Karpas-422 (cell line): ENCODE measurements around the gene GRIFIN. TPM values are rescaled to one million over a fixed set of nuclear protein-coding genes. Genes with fewer than 3 reads are reported as not detected.

Experiments
- DNase-seq: peaks from one replicate; pipeline ENCODE4 v3.0.0-alpha.2; 2015
- H2AFZ ChIP-seq: fragments of 200-600 bp; sonication (generic); 2 replicates; pipeline ENCODE4 v1.6.1; 2014; ENCODE audit warnings: antibody characterized with exemption, low read length, mixed read lengths
- H3K27ac ChIP-seq: fragments of 200-600 bp; sonication (generic); 2 replicates; pipeline ENCODE4 v1.5.1; 2014; ENCODE audit warnings: mild to moderate bottlenecking, low read length, moderate library complexity
- H3K27me3 ChIP-seq: fragments of 200-600 bp; sonication (generic); 2 replicates; pipeline ENCODE4 v1.6.1; 2014; ENCODE audit warnings: low read length, mixed read lengths
- H3K36me3 ChIP-seq: fragments of 200-600 bp; sonication (generic); 2 replicates; pipeline ENCODE4 v1.6.1; 2014; ENCODE audit warnings: low read length, mixed read lengths; ENCODE audit not compliant: insufficient read depth
- H3K4me1 ChIP-seq: fragments of 200-600 bp; sonication (generic); 2 replicates; pipeline ENCODE4 v1.6.1; 2014; ENCODE audit warnings: mild to moderate bottlenecking, low read length, mixed read lengths
- H3K4me2 ChIP-seq: fragments of 200-600 bp; sonication (generic); 2 replicates; pipeline ENCODE4 v1.6.1; 2014; ENCODE audit warnings: low read length, low read depth, mild to moderate bottlenecking; ENCODE audit not compliant: poor library complexity, severe bottlenecking
- H3K4me3 ChIP-seq: fragments of 200-600 bp; sonication (generic); 2 replicates; pipeline ENCODE4 v1.5.1; 2014; ENCODE audit warnings: mild to moderate bottlenecking, antibody characterized with exemption, low read length, mixed read lengths
- H3K79me2 ChIP-seq: fragments of 200-600 bp; sonication (generic); 2 replicates; pipeline ENCODE4 v1.6.1; 2014; ENCODE audit warnings: mild to moderate bottlenecking, low read length, mixed read lengths
- H3K9ac ChIP-seq: fragments of 200-600 bp; sonication (generic); 2 replicates; pipeline ENCODE4 v1.6.0; 2014; ENCODE audit warnings: low read length
- H3K9me2 ChIP-seq: fragments of 200-600 bp; sonication (generic), shearing (Covaris generic); replicated peaks from 2 replicates; pipeline ENCODE4 v1.6.0; 2014; ENCODE audit warnings: mild to moderate bottlenecking, low read length, moderate library complexity; ENCODE audit not compliant: insufficient read depth
- H3K9me3 ChIP-seq: fragments of 300-700, 200-600 bp; sonication (generic); 2 replicates; pipeline ENCODE4 v1.6.1; 2014; ENCODE audit warnings: low read length, mixed read lengths
- H4K20me1 ChIP-seq: fragments of 200-600 bp; sonication (generic); 2 replicates; pipeline ENCODE4 v1.6.1; 2014; ENCODE audit warnings: mild to moderate bottlenecking, antibody characterized with exemption, low read length, low read depth; ENCODE audit not compliant: insufficient read depth
- total RNA-seq: library from RNA; depleted of rRNA; stranded (reverse); fragments of >200 nt; shearing (Covaris generic); gene quantifications from 2 replicates; pipeline ENCODE4 v1.2.3, GENCODE V29; 2014; ENCODE audit warnings: low replicate concordance

The GRIFIN gene
- total RNA-seq, 1 experiment from 2014 or later = not detected

DNA sequence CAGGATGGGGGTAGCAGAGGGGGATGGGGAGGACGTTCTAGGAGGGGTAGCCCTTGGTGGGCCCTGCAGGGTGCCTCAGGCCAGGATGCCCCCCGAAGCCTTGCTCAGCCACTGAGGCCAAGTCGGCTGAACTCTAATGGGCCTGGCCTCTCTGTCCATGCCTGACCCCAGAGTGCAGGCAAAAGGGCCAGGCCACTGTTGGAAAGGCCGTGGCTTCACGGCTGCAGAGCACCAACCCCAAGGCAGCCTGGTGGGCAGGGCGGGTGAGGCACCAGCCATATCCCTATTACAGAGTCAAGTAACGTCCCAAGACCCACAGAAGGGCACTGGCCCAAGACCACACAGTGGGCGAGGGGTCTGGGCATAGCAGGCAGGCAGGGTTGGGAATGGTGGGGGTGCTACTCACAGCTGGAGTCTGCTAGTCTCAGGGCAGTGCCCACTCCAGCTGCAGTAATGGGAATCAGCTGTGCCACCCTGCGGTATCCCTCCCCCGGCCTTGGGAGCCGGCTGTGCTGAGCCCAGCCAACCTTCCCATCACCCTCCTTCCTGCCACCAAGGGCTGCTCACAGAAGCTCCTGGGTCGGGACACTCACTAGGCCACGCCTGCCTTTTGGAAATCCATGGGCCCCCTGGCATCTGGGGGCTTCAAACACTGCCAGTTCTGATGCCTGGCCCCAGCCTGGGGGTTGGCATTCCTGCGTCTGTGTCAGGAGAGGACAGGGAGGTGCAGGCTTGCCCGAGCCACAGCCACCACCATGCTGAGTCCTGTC, 39.4 kb upstream of the GRIFIN start:
- Histone ChIP-seq H3K36me3 (no peaks in the 10 kb centered on the region), H3K27ac (no peak overlapping the region), H2AFZ (no peak overlapping the region), H3K4me2 (no peak overlapping the region), H3K4me1 (peaks cover 29% of the 10 kb centered on the region), H3K9me3 (no peaks in the 10 kb centered on the region), H4K20me1 (no peaks in the 10 kb centered on the region), H3K9me2 (no peaks in the 10 kb centered on the region), H3K9ac (no peak overlapping the region), H3K79me2 (no peaks in the 10 kb centered on the region), H3K4me3 (no peak overlapping the region), H3K27me3 (no peaks in the 10 kb centered on the region)
- no peak for DNase-seq

GRCh38 chr7:2514473-2515423, 38.5 kb upstream of the GRIFIN start:
- no peak overlapping the region for H3K27ac ChIP-seq
- H3K9ac ChIP-seq = no peak overlapping the region
- peaks cover 23% of the 10 kb centered on the region for H3K4me1 ChIP-seq
- H3K9me2 ChIP-seq = no peaks in the 10 kb centered on the region
- H3K9me3 ChIP-seq = no peaks in the 10 kb centered on the region
- H3K4me3 ChIP-seq = no peak overlapping the region
- DNase-seq = no peak
- H3K79me2 ChIP-seq = no peaks in the 10 kb centered on the region
- no peak overlapping the region for H2AFZ ChIP-seq
- H3K4me2 ChIP-seq = no peak overlapping the region
- H3K36me3 ChIP-seq = no peaks in the 10 kb centered on the region
- no peaks in the 10 kb centered on the region for H3K27me3 ChIP-seq
- no peaks in the 10 kb centered on the region for H4K20me1 ChIP-seq

DNA sequence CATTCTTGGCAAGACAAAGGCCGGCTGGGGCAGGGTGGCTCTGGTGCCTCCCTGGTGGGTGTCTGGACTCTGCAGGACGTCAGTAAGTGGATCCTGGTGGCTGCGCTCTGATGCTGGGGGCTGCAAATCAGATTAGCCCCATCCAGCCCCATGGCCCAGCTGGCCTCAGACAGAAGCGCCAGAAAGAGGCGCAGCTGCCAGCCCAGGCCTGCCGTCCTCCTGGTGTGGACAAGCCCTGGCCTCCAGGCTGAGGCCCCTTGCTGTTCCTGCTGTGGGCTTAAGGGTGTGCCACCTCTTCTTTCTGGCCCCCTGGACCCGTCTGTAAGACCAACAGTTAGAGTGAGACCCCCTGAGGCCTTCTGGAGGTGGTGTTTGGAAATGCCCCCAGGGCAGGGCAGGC, 37.5 kb upstream of the GRIFIN start:
- H3K9me2 ChIP-seq = no peaks in the 10 kb centered on the region
- no peaks in the 10 kb centered on the region for H4K20me1 ChIP-seq
- no peak overlapping the region for H3K4me3 ChIP-seq
- H3K36me3 ChIP-seq = no peaks in the 10 kb centered on the region
- no peaks in the 10 kb centered on the region for H3K79me2 ChIP-seq
- no peaks in the 10 kb centered on the region for H3K27me3 ChIP-seq
- no peak overlapping the region for H2AFZ ChIP-seq
- peaks cover 16% of the 10 kb centered on the region for H3K4me1 ChIP-seq
- H3K9ac ChIP-seq = no peak overlapping the region
- DNase-seq = no peak
- H3K4me2 ChIP-seq = no peak overlapping the region
- no peak overlapping the region for H3K27ac ChIP-seq
- no peaks in the 10 kb centered on the region for H3K9me3 ChIP-seq

- Histone ChIP-seq H3K4me1 (peaks cover 12% of the 10 kb centered on the region), H3K9me2 (no peaks in the 10 kb centered on the region), H3K9me3 (no peaks in the 10 kb centered on the region), H3K27ac (no peak overlapping the region), H3K4me2 (no peak overlapping the region), H3K36me3 (no peaks in the 10 kb centered on the region), H2AFZ (no peak overlapping the region), H3K27me3 (no peaks in the 10 kb centered on the region), H3K79me2 (no peaks in the 10 kb centered on the region), H4K20me1 (no peaks in the 10 kb centered on the region), H3K9ac (no peak overlapping the region), H3K4me3 (no peak overlapping the region)
- DNase-seq = no peak
These were observed 36.5 kb upstream of the GRIFIN start for GRCh38 chr7:2512713-2513112.

DNA sequence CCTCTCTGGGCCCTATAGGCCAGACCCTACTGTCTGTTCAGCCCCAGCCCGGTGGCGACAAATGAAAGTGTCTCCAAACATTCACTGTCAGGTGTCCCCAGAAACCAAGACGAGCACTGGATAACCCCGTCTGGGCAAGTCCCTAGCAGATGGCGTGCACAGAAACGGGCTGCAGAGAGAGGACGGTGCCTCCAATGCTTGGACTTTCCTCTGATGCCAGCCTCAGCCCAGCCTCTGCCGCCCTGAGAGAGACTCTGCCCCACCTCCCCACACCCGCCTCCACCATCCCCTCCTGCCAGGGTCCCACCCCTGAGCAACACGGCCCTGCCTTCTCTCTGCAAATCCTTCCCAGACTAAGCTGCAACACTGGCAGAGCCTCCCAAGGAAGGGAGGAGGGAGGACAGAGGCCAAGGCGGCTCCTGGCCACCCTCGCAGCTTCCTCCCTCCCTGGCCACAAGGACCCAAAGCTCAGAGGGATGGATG, 36.0 kb upstream of the GRIFIN start:
- Histone ChIP-seq H2AFZ (no peak overlapping the region), H3K9ac (no peak overlapping the region)

DNA sequence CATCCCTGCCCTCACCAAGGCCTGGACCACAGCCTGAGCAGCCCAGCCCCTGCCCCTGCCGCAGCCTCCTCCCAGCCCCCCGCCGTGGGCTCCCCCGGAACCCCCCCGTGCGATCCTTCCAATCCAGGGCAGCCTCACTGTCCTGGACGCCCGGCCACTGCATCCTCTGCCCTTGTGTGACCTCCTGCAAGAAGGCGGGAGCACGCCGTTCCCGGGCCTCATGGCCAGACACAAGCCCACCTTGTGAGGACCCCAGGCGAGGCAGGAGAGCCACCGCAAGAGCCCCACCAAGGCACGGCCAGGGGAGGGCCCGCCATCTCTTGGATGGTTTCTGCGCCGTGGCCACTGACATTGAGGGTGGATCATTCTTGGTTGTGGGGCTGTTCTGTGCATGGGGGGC, 35.6 kb upstream of the GRIFIN start:
- no peaks in the 10 kb centered on the region for H3K9me3 ChIP-seq
- no peaks in the 10 kb centered on the region for H3K79me2 ChIP-seq
- H3K27ac ChIP-seq = no peak overlapping the region
- no peaks in the 10 kb centered on the region for H4K20me1 ChIP-seq
- H3K27me3 ChIP-seq = no peaks in the 10 kb centered on the region
- H3K4me2 ChIP-seq = peak overlapping the region; percentile 49
- H3K4me3 ChIP-seq = peak overlapping the region; percentile 40; the same call in 1 of the 2 replicates
- no peak for DNase-seq
- no peaks in the 10 kb centered on the region for H3K9me2 ChIP-seq
- H3K4me1 ChIP-seq = peaks cover 12% of the 10 kb centered on the region
- H2AFZ ChIP-seq = no peak overlapping the region
- 0 out of 2 replicates have a peak overlapping the region, but pooled peaks have one; percentile 47 for H3K9ac ChIP-seq
- H3K36me3 ChIP-seq = no peaks in the 10 kb centered on the region

More for the DNA sequence above, 36.0 kb upstream of the GRIFIN start:
- Histone ChIP-seq H3K36me3 (no peaks in the 10 kb centered on the region), H3K27me3 (no peaks in the 10 kb centered on the region), H3K9me2 (no peaks in the 10 kb centered on the region), H3K27ac (no peak overlapping the region), H3K9me3 (no peaks in the 10 kb centered on the region), H3K4me3 (no peak overlapping the region), H3K4me2 (no peak overlapping the region), H3K79me2 (no peaks in the 10 kb centered on the region), H3K4me1 (peaks cover 12% of the 10 kb centered on the region), H4K20me1 (no peaks in the 10 kb centered on the region)
- DNase-seq = no peak

- Histone ChIP-seq H3K4me1 (peaks cover 12% of the 10 kb centered on the region), H3K9me2 (no peaks in the 10 kb centered on the region), H3K4me3 (peak overlapping the region; percentile 40; the same call in 1 of the 2 replicates), H3K9me3 (no peaks in the 10 kb centered on the region), H3K4me2 (peak overlapping the region; percentile 49), H3K36me3 (no peaks in the 10 kb centered on the region), H3K79me2 (no peaks in the 10 kb centered on the region), H2AFZ (peak overlapping the region; percentile 99), H3K27me3 (no peaks in the 10 kb centered on the region), H3K27ac (no peak overlapping the region), H3K9ac (peak overlapping the region; percentile 47), H4K20me1 (no peaks in the 10 kb centered on the region)
- peak; percentile 63 for DNase-seq
These were observed 34.9 kb upstream of the GRIFIN start for GRCh38 chr7:2510909-2511768.
